Endodermal cell (in vitro differentiated cells): ENCODE measurements around the gene TRIO. TPM values are rescaled to one million over a fixed set of nuclear protein-coding genes. Genes with fewer than 3 reads are reported as not detected.
"Not testable (repeated sequence)": the region's sequence is repeated elsewhere in the genome, so short reads cannot be mapped to it uniquely, and the experiment has no call there.

Experiments
- DNase-seq: peaks from one replicate; pipeline ENCODE4 v3.0.0-alpha.2; 2017
- H3K27ac ChIP-seq: 2 replicates; pipeline ENCODE4 v1.5.1; 2013; ENCODE audit warnings: mild to moderate bottlenecking, low read depth, low read length, moderate library complexity
- H3K27me3 ChIP-seq: 2 replicates; pipeline ENCODE4 v1.6.1; 2013; ENCODE audit warnings: mild to moderate bottlenecking, low read length, moderate library complexity; ENCODE audit not compliant: insufficient read depth, control insufficient read depth, poor library complexity, severe bottlenecking
- H3K36me3 ChIP-seq: 2 replicates; pipeline ENCODE4 v1.7.0; 2013; ENCODE audit warnings: mild to moderate bottlenecking, low read length, moderate library complexity; ENCODE audit not compliant: control insufficient read depth, insufficient read depth
- H3K4me1 ChIP-seq: one replicate; pipeline ENCODE4 v1.7.0; 2013; ENCODE audit warnings: low read length; ENCODE audit not compliant: control insufficient read depth, insufficient read depth
- H3K4me3 ChIP-seq: 2 replicates; pipeline ENCODE4 v1.5.1; 2013; ENCODE audit warnings: mild to moderate bottlenecking, low read length, moderate library complexity
- H3K9ac ChIP-seq: 2 replicates; pipeline ENCODE4 v1.6.1; 2013; ENCODE audit warnings: mild to moderate bottlenecking, low read length, moderate library complexity; ENCODE audit not compliant: poor library complexity, severe bottlenecking; ENCODE audit errors: extremely low read depth
- H3K9me3 ChIP-seq: 2 replicates; pipeline ENCODE4 v1.6.1; 2013; ENCODE audit warnings: mild to moderate bottlenecking, low read length, moderate library complexity; ENCODE audit not compliant: control insufficient read depth
- H3K27ac Mint-ChIP-seq: 2 replicates; pipeline ENCODE4 v1.8.0; 2020; ENCODE audit warnings: mixed read lengths
- H3K27me3 Mint-ChIP-seq: 2 replicates; pipeline ENCODE4 v1.8.0; 2021; ENCODE audit warnings: mild to moderate bottlenecking, mixed read lengths; ENCODE audit not compliant: insufficient read depth
- H3K36me3 Mint-ChIP-seq: 2 replicates; pipeline ENCODE4 v1.8.0; 2020; ENCODE audit warnings: low read depth, mixed read lengths
- H3K4me1 Mint-ChIP-seq: 2 replicates; pipeline ENCODE4 v1.8.0; 2020; ENCODE audit warnings: mixed read lengths
- H3K4me3 Mint-ChIP-seq: 2 replicates; pipeline ENCODE4 v1.8.0; 2020; ENCODE audit warnings: mild to moderate bottlenecking, moderate library complexity, mixed read lengths
- H3K9me3 Mint-ChIP-seq: 2 replicates; pipeline ENCODE4 v1.8.0; 2020; ENCODE audit warnings: mild to moderate bottlenecking, mixed read lengths
- WGBS, 2 experiments: methylation state at CpG; one replicate each; pipeline versions ENCODE4 v1.1.5 to v1.1.7; 2013; ENCODE audit warnings: missing lambda C conversion rate in 2 of 2, mixed read lengths in 1 of 2; ENCODE audit not compliant: insufficient coverage in 1 of 2, insufficient read length in 1 of 2; 5-methylcytosine and 5-hydroxymethylcytosine counted together
- total RNA-seq, 2 donors: library from RNA; stranded (reverse); fragmentation: NEBNext Ultra II Directional in 1 of 2; extraction: Animal tissue kit (Norgen Biotek cat#: 25700) in 1 of 2; gene quantifications; 2 replicates in 1 of 2; 3 replicates in 1 of 2; pipeline ENCODE4 v1.2.1, GENCODE V29; 2021
- TF ChIP-seq, protein P1 (sequence below): fragments of 200-600 bp; sonication (generic); conservative IDR thresholded peaks from 2 replicates; pipeline ENCODE4 v1.5.0; 2021; ENCODE audit warnings: antibody characterized with exemption, mild to moderate bottlenecking

TRIO gene
- total RNA-seq, 2 donors from 2014 or later: 88.3 to 109 TPM

DNA sequence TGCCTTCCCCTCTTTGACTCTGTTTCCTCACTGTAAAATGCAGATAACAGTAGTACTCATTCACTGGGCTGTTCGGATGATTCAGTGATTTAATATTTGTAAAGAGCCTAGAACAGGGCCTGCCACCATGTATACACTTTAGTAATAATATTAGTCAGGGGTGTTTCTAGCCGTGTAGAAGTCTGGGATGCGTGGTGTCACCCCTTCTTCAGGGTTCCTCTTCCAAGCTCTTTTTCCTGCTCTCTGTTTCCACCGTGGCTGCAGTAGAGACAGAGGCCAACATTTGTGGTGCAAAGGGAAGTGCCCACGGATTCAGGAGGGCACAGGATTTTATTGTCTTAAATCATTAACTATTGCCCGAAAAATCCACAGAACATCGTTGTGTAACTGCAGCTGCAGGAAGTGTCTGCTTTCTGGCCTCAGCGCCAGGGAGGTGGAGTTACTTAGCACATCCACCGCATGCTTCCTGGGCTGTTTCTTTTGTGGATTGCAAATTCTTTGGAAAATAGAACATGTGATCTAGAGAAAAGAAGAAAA, 61.7 kb downstream of the TRIO start:
- peaks cover 29% of the 10 kb centered on the region for H3K27me3 ChIP-seq
- WGBS, 2 experiments: 64 to 70% methylated on average over 8 to 9 of the region's 9 CpGs
- no peak overlapping the region for H3K4me3 ChIP-seq
- peaks cover 38% of the 10 kb centered on the region for H3K4me1 Mint-ChIP-seq
- no peak for DNase-seq
- H3K9ac ChIP-seq: no peak overlapping the region
- no peaks in the 10 kb centered on the region for H3K9me3 ChIP-seq
- no peak overlapping the region for H3K27ac ChIP-seq
- no peak overlapping the region for H3K4me3 Mint-ChIP-seq
- no peak overlapping the region for H3K27ac Mint-ChIP-seq
- H3K4me1 ChIP-seq: peaks cover 4% of the 10 kb centered on the region
- peaks cover 19% of the 10 kb centered on the region for H3K27me3 Mint-ChIP-seq
- no peaks in the 10 kb centered on the region for H3K36me3 Mint-ChIP-seq
- TF ChIP-seq, protein P1, sequence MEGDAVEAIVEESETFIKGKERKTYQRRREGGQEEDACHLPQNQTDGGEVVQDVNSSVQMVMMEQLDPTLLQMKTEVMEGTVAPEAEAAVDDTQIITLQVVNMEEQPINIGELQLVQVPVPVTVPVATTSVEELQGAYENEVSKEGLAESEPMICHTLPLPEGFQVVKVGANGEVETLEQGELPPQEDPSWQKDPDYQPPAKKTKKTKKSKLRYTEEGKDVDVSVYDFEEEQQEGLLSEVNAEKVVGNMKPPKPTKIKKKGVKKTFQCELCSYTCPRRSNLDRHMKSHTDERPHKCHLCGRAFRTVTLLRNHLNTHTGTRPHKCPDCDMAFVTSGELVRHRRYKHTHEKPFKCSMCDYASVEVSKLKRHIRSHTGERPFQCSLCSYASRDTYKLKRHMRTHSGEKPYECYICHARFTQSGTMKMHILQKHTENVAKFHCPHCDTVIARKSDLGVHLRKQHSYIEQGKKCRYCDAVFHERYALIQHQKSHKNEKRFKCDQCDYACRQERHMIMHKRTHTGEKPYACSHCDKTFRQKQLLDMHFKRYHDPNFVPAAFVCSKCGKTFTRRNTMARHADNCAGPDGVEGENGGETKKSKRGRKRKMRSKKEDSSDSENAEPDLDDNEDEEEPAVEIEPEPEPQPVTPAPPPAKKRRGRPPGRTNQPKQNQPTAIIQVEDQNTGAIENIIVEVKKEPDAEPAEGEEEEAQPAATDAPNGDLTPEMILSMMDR: no peak
- no peaks in the 10 kb centered on the region for H3K36me3 ChIP-seq
- H3K9me3 Mint-ChIP-seq: no peaks in the 10 kb centered on the region

DNA sequence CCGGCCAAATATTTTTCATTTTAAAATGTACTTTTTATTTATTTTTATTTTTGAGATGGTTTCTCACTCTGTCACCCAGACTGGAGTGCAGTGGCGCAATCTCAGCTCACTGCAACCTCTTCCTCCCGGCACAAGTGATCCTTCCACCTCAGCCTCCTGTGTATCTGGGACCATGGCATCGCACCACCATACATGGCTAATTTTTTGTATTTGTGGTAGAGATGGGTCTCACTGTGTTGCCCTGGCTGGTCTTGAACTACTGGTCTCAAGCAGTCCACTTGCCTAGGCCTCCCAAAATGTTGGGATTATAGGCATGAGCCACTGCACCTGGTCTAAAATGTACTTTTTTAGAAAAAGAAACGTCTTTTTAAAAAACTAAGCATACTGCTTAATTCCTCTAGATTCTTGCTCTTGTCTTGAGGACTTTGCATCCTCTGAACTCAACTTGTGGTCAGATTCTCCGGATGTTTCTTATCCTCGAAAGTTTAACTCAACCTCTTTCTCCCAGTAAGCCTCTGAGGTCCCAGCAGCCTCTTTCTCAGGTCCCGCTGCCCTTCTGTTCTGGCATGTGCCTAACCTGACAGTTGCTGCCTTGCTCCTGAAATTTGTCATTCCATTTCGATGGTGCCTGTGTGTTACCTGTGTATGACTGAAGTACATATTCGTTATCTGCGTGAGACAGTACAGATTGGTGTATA, 63.0 kb downstream of the TRIO start:
- H3K36me3 Mint-ChIP-seq: no peaks in the 10 kb centered on the region
- no peak overlapping the region for H3K4me3 ChIP-seq
- peaks cover 13% of the 10 kb centered on the region for H3K27me3 Mint-ChIP-seq
- WGBS, 2 experiments: 88 to 90% methylated on average over 4 to 11 of the region's 11 CpGs
- TF ChIP-seq, protein P1: no peak
- no peak overlapping the region for H3K4me3 Mint-ChIP-seq
- peaks cover 38% of the 10 kb centered on the region for H3K4me1 Mint-ChIP-seq
- H3K36me3 ChIP-seq: no peaks in the 10 kb centered on the region
- H3K27me3 ChIP-seq: peaks cover 21% of the 10 kb centered on the region
- H3K9ac ChIP-seq: no peak overlapping the region
- H3K4me1 ChIP-seq: peaks cover 4% of the 10 kb centered on the region
- H3K9me3 Mint-ChIP-seq: no peaks in the 10 kb centered on the region
- H3K27ac Mint-ChIP-seq: no peak overlapping the region
- H3K27ac ChIP-seq: no peak overlapping the region
- DNase-seq: no peak
- no peaks in the 10 kb centered on the region for H3K9me3 ChIP-seq

DNA sequence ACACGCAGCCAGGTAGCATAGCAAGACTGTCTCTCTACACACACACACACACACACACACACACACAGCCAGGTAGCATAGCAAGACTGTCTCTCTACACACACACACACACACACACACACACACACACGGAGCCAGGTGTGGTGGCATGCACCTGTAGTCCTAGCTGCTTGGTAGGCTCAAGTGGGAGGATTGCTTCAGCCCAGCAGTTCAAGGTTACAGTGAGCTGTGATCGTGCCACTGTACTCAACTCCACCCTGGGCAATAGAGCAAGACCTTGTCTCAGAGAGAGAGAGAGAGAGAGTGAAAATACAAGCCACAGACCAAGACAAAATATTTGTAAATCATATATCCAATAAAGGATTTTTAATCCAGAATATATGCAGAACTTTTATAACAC, 64.3 kb downstream of the TRIO start:
- H3K36me3 Mint-ChIP-seq, H3K36me3 ChIP-seq, H3K27ac Mint-ChIP-seq, DNase-seq, H3K4me3 ChIP-seq, H3K4me1 ChIP-seq, H3K27ac ChIP-seq, H3K4me3 Mint-ChIP-seq, H3K9me3 Mint-ChIP-seq, H3K9me3 ChIP-seq, H3K9ac ChIP-seq: not testable (repeated sequence)
- Mint-ChIP-seq H3K4me1 (peaks cover 32% of the 10 kb centered on the region), H3K27me3 (peaks cover 20% of the 10 kb centered on the region)
- H3K27me3 ChIP-seq: peaks cover 28% of the 10 kb centered on the region
- 71% methylated on average over 3 of the region's 3 CpGs; no CpG with 5 or more reads in 1 of the 2 experiments for WGBS, 2 experiments
